Head of caudate nucleus (tissue), 42 donors: Measurements from ENCODE around the gene RAB3B.
"Not testable (repeated sequence)": the region's sequence is repeated elsewhere in the genome, so short reads cannot be mapped to it uniquely, and the experiment has no call there.

Experiments used
- DNase-seq, 42 donors: peaks; one replicate each; pipeline versions ENCODE4 v3.0.0 to v3.0.0-alpha.2; 2020 to 2021; ENCODE audit warnings: mixed read lengths in 7 of 42
- intact Hi-C: fragments of 100-400 bp; cut with DNase I; formaldehyde crosslinking; loops from one replicate; pipeline ENCODE4 v1.15.0; 2022

RAB3B gene

GRCh38 chr1:51998701-51999100 is 8.2 kb upstream of the RAB3B start:
- DNase-seq, result no peak
- intact Hi-C loops, result no loop called here

DNA sequence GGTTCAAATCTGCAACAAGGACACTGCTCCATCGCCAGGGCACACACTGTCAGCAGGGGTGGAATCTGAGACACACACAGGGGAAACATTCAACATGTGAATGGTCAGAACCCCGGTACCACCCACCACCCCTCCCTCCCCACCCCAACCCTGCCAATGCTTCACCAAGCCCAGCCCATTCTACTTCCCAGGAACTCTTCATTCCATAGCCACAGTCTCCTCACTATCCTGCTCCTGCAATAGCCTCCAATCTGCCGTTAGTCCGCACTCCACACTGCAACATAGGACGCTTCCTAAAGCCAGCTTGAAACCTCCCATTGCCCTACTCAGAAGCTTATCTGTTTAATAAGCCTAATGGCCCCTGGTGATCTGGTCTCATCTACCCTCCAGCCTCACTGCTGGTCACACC is 7.5 kb upstream of the RAB3B start:
- intact Hi-C loops, result no loop called here
- no peak for DNase-seq

DNA sequence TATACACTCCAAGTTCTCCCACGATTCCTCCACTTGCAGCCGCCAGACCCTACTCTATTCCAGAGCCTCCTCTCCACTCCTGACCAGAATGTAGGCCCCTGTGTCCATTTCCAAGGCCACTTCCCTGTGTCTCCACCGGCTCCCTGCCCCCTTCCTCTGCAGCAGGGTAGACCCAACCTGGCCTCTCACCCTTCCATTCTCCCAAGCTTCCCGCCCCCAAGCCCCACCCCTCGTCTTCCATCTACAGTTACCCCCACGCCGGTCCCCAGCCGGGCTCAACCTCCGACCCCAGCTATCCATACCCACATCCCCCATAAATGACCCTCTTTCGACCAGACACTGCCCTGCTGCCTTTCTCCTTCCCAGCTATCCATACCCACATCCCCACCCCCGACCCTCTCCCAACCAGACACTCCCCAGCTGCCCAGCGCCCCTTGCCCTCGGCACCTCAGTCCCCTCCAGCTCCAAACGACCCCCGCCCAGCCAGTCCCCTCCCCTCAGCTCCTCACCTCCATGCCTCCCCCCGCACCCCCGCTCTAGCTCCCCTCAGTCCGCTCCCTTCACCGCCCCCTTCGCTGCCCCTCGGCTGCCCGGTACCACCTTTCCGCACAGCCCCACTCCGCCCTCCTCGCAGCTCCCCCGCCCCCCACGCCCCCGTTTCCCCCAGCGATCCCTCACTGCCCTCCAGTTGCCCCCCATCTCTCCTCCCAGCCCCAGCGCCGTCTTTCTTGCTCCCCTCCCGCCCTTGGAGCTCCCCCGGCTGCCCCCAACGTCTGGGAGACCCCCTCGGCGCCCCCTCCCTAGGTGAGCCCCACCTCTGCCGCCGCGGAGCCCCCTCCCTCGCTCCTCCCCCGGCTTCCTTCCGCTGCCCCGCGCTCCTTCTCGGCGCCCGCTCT is 670 bp downstream of the RAB3B start:
- DNase-seq, result no peak
- intact Hi-C loops, result no loop called here

GRCh38 chr1:51988254-51988653 is 2.2 kb downstream of the RAB3B start:
- no peak for DNase-seq
- intact Hi-C loops, result no loop called here

- intact Hi-C loops, result no loop called here
These were observed 3.8 kb downstream of the RAB3B start for GRCh38 chr1:51986718-51987117.

GRCh38 chr1:51982161-51982560 is 8.3 kb downstream of the RAB3B start:
- DNase-seq, result no peak
- intact Hi-C loops, result no loop called here

More at GRCh38 chr1:51986718-51987117, 3.8 kb downstream of the RAB3B start:
- DNase-seq, result no peak

GRCh38 chr1:51981555-51981954 is 8.9 kb downstream of the RAB3B start:
- intact Hi-C loops, result no loop called here
- no peak for DNase-seq

GRCh38 chr1:51978099-51978498 is 12.4 kb downstream of the RAB3B start:
- DNase-seq, result no peak
- intact Hi-C loops, result no loop called here

DNA sequence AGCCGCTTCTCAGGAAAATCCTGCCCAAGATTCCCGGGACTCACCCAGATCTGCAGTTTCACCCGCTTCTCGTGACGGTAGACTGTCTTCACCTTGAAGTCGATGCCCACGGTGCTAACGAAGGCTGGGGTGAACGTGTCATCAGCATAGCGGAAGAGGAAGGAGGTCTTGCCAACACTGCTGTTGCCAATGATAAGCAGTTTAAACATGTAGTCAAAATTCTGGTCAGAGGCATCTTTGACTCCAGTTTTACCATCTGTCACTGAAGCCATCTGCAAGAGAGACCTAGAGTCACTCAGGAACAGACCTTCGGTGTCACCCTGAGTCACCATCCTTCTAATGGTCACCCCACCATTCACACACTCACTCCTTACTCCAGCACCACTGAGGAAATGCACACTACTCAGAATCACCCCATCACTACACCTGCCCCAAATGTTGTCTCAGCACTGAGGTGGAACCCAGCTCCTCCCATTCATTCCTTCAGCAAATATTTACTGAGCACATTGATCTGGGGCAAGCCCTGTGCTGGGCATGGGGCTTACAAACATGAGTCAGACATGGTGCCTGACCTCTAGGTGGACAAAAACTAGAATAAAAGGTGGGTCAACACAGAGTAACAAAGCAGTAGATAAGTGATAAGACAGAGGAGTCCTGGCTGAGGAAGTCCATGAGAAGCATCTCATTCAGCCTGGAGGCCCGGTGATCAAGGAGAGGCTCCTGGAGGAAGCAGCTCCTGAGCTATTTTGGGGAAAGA is 13.5 kb downstream of the RAB3B start:
- intact Hi-C loops, result no loop called here
- DNase-seq, result no peak

DNA sequence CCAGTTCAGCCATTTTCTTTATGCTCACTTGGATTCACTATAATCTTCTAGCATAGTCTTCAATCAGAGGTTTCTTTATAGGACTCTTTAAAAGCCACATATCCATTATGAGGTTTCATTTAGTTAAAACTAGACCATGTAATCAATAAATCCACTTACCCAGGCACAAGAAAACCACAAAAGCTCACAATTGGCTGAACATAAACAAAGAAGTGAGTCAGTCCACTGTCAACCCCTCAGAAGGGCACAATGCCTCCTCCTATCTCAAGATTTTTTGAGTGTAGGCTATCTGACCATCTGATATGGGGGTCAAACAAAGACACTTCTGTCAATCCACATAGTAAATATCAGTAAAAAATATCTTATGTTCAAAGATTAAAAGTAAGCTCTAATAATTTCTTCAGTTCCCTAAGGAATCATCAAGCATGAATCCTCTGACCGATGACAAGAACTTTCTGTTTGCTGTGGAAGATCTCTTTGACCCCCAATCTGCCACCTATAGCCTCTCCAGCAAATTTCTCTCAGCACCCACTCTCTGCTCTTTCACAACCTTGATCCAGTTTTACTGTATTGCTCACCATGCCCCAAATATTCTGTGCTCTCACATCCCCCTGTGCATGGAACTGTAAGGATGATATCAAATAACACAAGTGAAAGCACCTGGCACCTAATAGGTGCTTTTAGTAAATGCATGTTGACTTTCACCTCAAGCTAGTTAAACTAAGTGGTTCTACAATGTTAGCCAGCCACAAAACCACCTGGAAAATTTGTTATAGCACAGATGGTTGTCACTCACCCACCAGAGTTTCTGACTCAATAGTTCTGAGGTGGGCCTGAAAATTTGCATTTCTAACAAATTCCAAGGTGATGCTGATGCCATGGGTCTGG is 16.7 kb downstream of the RAB3B start:
- DNase-seq, result no peak

GRCh38 chr1:51969038-51969705 is 21.3 kb downstream of the RAB3B start:
- intact Hi-C loops, result no loop called here
- DNase-seq, result no peak

More for the DNA sequence above, 16.7 kb downstream of the RAB3B start:
- intact Hi-C loops, result no loop called here

- DNase-seq, result no peak
- intact Hi-C loops, result no loop called here
These were observed 21.9 kb downstream of the RAB3B start for GRCh38 chr1:51968632-51969031.

DNA sequence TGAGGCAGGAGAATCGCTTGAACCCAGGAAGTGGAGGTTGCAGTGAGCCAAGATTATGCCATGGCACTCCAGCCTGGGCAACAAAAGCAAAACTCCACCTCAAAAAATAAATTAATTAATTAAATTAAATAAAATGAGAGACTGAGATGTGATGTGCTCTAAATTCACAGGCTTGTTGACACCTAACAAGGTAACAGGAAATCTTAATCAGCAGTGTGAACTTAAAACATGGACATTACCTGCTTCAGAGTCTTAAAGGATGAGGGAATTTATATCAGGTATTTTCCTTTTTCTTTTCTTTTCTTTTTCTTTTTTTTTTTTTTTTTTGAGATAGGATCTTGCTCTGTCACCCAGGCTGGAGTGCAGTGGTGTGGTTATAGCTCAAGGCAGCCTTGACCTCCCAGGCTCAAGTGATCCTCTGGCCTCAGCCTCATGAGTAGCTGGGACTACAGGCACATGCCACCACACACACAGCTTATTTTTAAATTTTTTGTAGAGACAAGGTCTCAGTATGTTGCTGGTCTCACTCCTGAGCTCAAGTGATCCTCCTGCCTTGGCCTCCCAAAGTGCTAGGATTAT is 23.2 kb downstream of the RAB3B start:
- DNase-seq, intact Hi-C loops: not testable (repeated sequence)

GRCh38 chr1:51966559-51966958 is 23.9 kb downstream of the RAB3B start:
- intact Hi-C loops, result no loop called here
- DNase-seq, result no peak

- intact Hi-C loops, result no loop called here
- no peak for DNase-seq
These were observed 26.2 kb downstream of the RAB3B start for GRCh38 chr1:51964309-51964696.

DNA sequence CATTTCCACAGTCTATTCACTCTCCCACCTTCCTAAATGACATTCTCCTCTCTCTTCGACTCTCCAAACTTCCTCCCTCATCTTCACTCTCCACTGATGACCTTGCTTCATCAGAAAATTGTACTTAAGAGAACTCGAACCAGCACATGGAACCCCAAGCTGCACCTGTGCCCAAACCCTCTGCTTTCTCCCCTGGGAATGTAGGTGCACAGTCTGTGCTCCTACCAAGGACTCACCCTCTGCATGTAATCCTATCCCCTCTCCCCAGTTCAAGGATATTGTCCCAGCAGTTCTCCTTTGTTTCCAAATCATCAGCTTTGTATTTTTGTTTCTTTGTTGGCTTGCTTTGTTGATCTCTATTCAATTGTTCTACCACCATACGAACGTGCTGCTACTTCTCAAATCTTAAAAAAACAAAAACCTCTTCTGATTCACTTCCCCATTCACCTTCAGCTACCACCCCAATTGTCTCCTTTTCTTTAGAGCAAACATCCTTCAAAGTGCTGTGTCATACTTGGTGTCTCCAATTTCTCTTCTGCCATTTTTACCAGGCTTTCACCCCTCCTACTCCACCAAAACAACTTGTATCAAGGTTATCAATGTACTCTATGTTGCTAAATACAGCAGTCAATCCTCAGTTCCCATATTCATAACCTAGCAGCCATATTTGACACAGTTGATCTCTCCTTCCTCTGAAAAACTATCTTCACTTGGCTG is 26.8 kb downstream of the RAB3B start:
- intact Hi-C loops, result no loop called here

GRCh38 chr1:51962486-51963356 is 27.8 kb downstream of the RAB3B start:
- DNase-seq, result no peak
- intact Hi-C loops, result no loop called here

More for the DNA sequence above, 26.8 kb downstream of the RAB3B start:
- DNase-seq, result no peak
